Suppressor macrophage (primary cell): ENCODE data around the gene GPR152.
"Not testable (repeated sequence)": the region's sequence is repeated elsewhere in the genome, so short reads cannot be mapped to it uniquely, and the experiment has no call there.

Experiments
- DNase-seq, 4 experiments: peaks; one replicate each; pipeline ENCODE4 v3.0.0-alpha.2; 2020 to 2022

GPR152 gene

GRCh38 chr11:67408437-67409200 lies 43.9 kb downstream of the GPR152 start:
- DNase-seq, result no peak

- DNase-seq, result no peak
Measured at GRCh38 chr11:67407688-67408163, 44.8 kb downstream of the GPR152 start.

GRCh38 chr11:67406969-67407687 lies 45.4 kb downstream of the GPR152 start:
- DNase-seq, result peak in 3 of 4 experiments; percentile 25 to 53 (median 38)

GRCh38 chr11:67406420-67406968 lies 46.0 kb downstream of the GPR152 start:
- no peak for DNase-seq

- no peak for DNase-seq
Measured at GRCh38 chr11:67405688-67406339, 46.7 kb downstream of the GPR152 start.

GRCh38 chr11:67405196-67405567 lies 47.3 kb downstream of the GPR152 start:
- DNase-seq, result no peak

- peak; percentile 61 to 89 (median 87) for DNase-seq
Measured at GRCh38 chr11:67404515-67405195, 47.9 kb downstream of the GPR152 start.

GRCh38 chr11:67403085-67403484 lies 49.4 kb downstream of the GPR152 start:
- DNase-seq, result not testable (repeated sequence)

- not testable (repeated sequence) for DNase-seq
Measured at GRCh38 chr11:67402192-67402839, 50.2 kb downstream of the GPR152 start.

- peak; percentile 93 to 98 (median 95) for DNase-seq
Measured at GRCh38 chr11:67401495-67402191, 50.9 kb downstream of the GPR152 start, which contains the start of gene PPP1CA. Gene PPP1CA, minus strand, starts transcription at chr11:67401858. Its CDS starts 76 bp downstream, at chr11:67401782.
